GM20431 (cell line): ENCODE measurements around the gene CNKSR2.

ENCODE experiments used
- in situ Hi-C: fragments of 300-500 bp; cut with MseI, MboI; formaldehyde crosslinking; loops from one replicate; pipeline ENCODE4 v1.15.0; 2020; ENCODE audit warnings: low sequenced_read_pairs; ENCODE audit not compliant: unreplicated experiment

The CNKSR2 gene

GRCh38 chrX:21586001-21586400 is 211.8 kb downstream of the CNKSR2 start:
- in situ Hi-C loops = no loop called here

- in situ Hi-C loops = no loop called here
Measured at GRCh38 chrX:21590012-21590776, 216.0 kb downstream of the CNKSR2 start.

GRCh38 chrX:21606002-21606401 is 231.8 kb downstream of the CNKSR2 start:
- in situ Hi-C loops = no loop called here

- in situ Hi-C loops = no loop called here
Measured at GRCh38 chrX:21610168-21610567, 235.9 kb downstream of the CNKSR2 start.

- in situ Hi-C loops = no loop called here
Measured at GRCh38 chrX:21612154-21612553, 237.9 kb downstream of the CNKSR2 start.

- in situ Hi-C loops = no loop called here
Measured at GRCh38 chrX:21616386-21616785, 242.2 kb downstream of the CNKSR2 start.

GRCh38 chrX:21620234-21620633 is 246.0 kb downstream of the CNKSR2 start:
- in situ Hi-C loops = no loop called here

GRCh38 chrX:21623778-21624501 is 249.7 kb downstream of the CNKSR2 start:
- in situ Hi-C loops = no loop called here

- in situ Hi-C loops = no loop called here
Measured at GRCh38 chrX:21632027-21632426, 257.8 kb downstream of the CNKSR2 start.

GRCh38 chrX:21638311-21638710 is 264.1 kb downstream of the CNKSR2 start:
- in situ Hi-C loops = no loop called here

- in situ Hi-C loops = no loop called here
Measured at GRCh38 chrX:21639775-21640174, 265.6 kb downstream of the CNKSR2 start.

GRCh38 chrX:21645431-21645830 is 271.2 kb downstream of the CNKSR2 start:
- in situ Hi-C loops = no loop called here

- in situ Hi-C loops = no loop called here
Measured at GRCh38 chrX:21645886-21646285, 271.7 kb downstream of the CNKSR2 start.

GRCh38 chrX:21655901-21656586 is 281.8 kb downstream of the CNKSR2 start:
- in situ Hi-C loops = no loop called here

GRCh38 chrX:21656587-21657317 is 282.5 kb downstream of the CNKSR2 start:
- in situ Hi-C loops = no loop called here

- in situ Hi-C loops = no loop called here
Measured at GRCh38 chrX:21657318-21658151, 283.3 kb downstream of the CNKSR2 start.

- in situ Hi-C loops = no loop called here
Measured at GRCh38 chrX:21658152-21658737, 284.0 kb downstream of the CNKSR2 start, which contains the start of gene KLHL34. TSS of gene KLHL34 (minus strand) at chrX:21658330. CDS start at chrX:21657788, 542 bp downstream.

GRCh38 chrX:21658746-21659145 is 284.5 kb downstream of the CNKSR2 start:
- in situ Hi-C loops = no loop called here

- in situ Hi-C loops = no loop called here
Measured at GRCh38 chrX:21659320-21659719, 285.1 kb downstream of the CNKSR2 start.
